Measurements from ENCODE around the gene RARRES2.
"Not testable (repeated sequence)": the region's sequence is repeated elsewhere in the genome, so short reads cannot be mapped to it uniquely, and the experiment has no call there.

The RARRES2 gene

DNA sequence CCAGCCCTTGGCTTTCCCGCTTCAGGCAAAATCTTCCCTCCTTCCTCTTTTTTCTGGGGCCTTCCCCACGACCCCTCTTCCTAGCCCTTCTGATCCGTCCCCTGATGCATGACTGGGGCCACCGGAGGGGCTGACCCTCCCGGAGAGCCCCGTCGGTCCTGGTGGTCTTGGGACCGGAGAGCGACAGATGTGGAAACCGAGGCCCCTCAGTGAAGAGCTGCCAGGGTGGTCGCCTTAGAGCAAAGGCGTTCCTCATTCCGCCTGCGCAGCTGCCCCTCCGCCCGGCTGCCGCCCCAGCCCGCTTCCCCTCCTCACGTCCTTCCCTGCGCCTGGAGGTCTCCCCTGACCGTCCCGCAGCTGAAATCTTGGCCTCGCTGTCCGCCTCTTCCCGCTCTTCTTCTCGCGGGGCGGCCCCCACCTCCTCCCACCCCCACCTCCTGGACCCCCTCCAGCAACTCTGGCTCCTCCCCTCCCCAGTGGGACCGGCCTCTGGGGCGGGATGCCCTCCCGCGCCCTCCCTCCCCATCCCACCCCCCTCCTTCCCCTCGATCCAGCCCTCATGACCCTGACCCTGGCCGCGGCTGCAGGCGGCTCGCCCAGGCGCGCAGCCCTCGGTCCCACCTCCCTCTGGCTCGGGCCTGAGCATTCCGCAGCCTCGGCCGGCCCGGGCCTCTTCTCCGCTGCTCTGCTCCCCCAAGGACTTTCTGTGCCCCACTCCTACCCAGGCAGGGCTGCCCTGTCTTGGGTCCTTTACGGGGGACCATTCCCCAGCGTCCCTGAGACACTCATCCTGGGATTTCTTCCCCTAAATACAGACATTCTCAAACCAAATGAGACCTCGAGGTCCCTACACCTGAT is at the start of gene RARRES2:
Gene RARRES2 (minus strand): TSS at position 367 of the 858 bp plus-strand sequence. CDS start 1,020 bp downstream, outside the sequence.
- DNase-seq = no peak

DNA sequence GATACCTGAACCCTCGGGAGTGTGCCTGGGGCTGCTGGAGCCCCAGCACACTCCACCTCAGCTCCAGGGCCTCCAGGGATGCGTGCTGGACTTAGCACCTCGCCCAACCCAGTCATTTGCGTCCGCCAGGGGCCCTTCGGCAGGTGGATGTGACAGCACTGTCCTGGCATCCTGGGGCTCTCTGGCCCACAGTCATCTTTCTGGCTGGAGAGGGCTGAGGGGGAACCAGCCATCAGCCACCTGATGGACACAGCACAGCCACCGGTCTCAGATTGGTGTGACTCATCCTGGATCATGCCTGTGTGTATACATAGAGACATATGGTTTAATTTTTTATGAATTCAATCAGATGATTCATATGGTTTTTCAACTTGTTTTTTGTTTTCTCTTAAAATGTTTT is 48.8 kb upstream of the RARRES2 start:
- no peak for DNase-seq

GRCh38 chr7:150389532-150389816 is 48.0 kb upstream of the RARRES2 start:
- DNase-seq = no peak

- DNase-seq = peak; percentile 99
Observed at GRCh38 chr7:150388709-150389531, 47.5 kb upstream of the RARRES2 start.

GRCh38 chr7:150388306-150388705 is 46.9 kb upstream of the RARRES2 start:
- DNase-seq = no peak

- not testable (repeated sequence) for DNase-seq
Observed at GRCh38 chr7:150385884-150386283, 44.5 kb upstream of the RARRES2 start.

GRCh38 chr7:150385302-150385723 is 43.9 kb upstream of the RARRES2 start:
- DNase-seq = no peak

DNA sequence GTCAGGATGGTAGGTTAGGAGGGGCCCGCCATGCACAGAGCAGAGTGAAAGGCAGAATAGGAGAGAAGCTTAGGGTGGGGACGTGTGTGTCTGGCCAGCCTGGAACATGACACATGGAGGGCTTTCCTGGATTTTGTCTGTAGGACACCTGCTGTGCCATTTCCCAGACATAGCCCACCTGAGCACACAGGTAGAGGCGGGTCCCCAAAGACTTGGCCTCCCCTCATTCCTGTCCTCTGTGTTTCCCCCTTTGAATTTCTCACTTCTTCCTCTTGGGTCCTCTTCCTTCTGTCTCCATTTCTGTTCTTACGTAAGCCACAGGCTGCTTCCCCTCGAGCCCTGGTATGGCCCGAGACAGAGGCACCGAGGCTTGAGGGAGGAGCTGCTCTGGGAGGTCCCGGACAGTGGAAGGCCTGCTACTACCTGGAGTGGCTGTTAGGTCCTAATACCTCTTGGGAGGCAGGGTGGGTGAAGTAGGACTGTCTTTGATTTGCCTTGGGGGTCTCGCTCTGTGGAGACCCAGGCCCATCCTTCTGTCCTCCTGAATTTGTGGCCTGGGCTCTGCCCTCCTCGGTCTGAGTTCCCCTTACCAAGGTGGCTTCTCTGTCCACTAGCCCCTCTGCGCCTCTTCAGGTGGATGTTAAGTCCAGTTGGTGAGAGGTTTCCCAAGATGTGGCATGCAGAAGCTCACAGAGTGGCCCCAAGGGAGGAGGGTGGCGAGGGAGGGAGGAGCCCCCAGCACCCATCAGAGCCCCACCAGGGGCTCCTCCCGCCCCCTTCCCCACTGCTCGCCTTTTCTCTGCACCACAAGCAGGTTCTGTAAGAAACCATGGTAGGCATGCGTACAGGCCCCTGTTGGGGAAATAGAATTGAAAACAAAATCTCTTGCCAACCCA is 43.2 kb upstream of the RARRES2 start:
- DNase-seq = peak; percentile 78

GRCh38 chr7:150383710-150384397 is 42.4 kb upstream of the RARRES2 start:
- no peak for DNase-seq

DNA sequence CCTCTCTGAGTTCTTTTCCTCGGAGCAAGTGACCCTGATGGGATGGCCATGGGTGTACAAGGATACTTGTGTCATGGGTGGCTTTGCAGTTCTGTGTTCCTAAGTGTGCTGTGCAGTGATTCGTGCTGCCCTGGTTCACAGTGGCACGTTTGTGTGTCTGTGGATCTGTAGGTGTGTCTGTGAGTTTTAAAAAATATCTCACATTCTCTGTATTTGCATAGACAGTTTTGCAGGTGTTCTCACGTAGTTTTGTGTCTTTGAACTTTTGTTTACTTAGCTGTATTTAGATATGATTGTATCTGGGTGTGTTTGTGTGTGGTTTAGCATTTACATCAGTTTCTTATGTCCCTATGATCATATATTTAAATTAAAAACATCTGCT is 41.4 kb upstream of the RARRES2 start:
- DNase-seq = no peak

DNA sequence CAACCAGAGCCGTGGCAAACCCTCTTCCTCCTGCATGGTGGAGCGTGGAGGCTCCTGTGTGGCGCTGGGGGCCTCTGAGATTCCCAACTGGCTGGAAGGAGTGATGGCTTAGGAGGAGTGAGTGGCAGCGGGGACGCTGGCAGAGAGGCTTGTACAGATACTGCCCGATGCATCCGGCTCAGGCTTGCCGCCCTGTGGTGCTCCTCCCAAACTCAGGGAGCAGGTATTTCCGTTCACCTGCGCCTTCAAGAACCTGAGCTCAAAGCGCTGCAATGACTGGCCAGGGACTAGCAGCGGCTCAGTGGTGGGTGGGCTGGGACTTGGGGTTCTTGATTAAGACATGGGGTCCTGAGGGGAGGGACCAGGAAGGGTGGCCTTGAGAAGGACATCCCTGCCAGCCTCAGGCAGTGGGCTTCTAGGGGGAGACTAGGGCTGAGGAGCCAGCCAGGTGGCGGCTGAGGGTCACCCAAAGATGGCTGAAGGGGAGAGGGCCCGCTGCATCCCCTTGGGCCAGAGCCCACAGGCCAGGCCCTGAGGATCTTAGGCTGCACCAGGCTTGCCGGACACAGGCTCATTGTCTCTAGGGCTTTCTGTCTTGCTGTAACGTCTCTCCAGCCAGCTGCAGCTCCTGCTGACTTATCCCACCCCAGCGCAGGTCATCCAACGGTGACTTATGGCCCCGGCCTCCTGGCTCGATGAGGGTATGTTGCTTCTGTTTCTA is 40.9 kb upstream of the RARRES2 start:
- DNase-seq = no peak

GRCh38 chr7:150381785-150382122 is 40.3 kb upstream of the RARRES2 start:
- DNase-seq = no peak

GRCh38 chr7:150381096-150381495 is 39.7 kb upstream of the RARRES2 start:
- no peak for DNase-seq

- DNase-seq = peak; percentile 15
Observed at GRCh38 chr7:150380463-150380862, 39.0 kb upstream of the RARRES2 start.

DNA sequence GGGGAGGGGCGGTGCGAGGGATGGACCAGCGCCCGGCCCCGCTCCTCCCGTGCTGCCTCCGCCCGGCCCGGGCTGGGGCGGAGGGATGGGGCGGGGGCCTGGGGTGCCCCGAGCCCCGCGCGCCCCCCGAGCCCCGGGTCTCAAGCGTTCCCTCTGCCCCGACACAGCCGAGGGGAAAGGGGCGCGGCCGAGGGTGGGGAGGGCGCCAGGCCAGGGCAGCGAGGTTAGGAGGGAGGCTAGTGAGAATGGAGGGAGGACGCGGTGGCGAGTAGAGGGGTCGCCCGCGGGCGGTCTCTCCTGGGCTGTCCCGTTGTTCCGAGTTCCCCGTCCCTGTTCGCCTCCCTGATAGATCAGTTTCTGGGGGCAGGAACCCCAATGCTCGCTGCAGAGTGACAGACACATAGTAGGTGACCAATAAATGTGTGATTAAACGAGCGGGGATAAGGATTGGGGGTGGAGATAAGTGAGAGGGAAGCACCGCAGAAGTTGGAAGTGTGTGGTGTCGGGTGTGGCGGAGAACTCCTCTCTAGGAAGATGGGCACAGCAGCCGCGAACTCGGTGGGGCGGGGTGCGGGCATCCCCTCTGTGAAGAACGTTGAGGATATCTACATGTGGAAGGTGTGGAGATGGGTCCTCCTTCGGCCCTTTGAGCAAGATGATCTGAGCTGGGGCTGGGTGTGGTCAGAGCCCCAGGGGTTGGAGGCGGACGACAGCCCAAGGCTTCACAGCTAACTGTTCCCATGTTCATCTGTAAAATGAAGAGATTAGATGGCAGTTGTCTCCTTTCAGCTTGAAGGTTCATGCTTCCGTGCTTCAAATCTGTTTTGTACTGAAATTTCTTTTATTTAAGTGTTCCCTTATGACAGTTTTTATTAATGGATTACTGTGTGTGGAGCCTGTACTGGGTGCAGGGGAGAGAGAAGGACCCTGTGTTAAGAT is 38.3 kb upstream of the RARRES2 start:
- no peak for DNase-seq

DNA sequence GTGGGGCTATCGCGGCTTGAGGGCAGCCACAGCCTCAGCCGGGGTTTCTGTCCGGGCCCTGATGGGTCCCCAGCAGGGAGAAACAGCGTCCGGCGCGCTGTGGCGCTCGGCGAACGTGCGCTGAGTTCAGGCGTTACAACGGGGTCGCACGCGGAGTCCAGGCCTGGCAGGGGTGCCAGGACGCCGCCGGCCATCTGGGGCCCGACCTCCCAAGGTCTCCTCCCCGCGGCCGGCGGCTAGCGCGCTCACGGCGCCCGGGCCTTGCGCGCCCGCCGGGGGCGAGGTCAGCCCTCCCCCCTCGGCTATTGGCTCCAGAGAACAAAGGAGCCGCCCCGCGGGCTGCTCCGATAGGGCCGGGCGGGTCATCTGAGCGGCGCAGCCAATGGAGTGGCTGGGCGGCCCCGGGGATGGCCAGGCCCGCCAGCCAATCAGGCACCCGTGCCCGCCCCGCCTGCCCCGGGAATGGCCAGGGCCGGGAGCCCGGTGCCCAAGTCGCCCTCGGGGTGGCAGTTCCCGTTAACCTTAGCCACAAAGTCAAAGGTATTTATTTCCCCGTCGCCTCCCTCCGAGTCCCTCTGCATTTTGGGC is 37.5 kb upstream of the RARRES2 start, which contains the start of gene ZNF775:
Gene ZNF775 (plus strand): TSS at position 478 of the 588 bp plus-strand sequence. CDS start 9,141 bp downstream, outside the sequence.
- DNase-seq = peak; percentile 91

GRCh38 chr7:150378115-150378852 is 36.9 kb upstream of the RARRES2 start:
- DNase-seq = peak; percentile 75

- no peak for DNase-seq
Observed at GRCh38 chr7:150377635-150378034, 36.2 kb upstream of the RARRES2 start.

- peak; percentile 67 for DNase-seq
Observed at GRCh38 chr7:150377196-150377595, 35.8 kb upstream of the RARRES2 start.

Data from MV-4-11 (cell line).